ENCODE measurements around the gene TEC.

DNA sequence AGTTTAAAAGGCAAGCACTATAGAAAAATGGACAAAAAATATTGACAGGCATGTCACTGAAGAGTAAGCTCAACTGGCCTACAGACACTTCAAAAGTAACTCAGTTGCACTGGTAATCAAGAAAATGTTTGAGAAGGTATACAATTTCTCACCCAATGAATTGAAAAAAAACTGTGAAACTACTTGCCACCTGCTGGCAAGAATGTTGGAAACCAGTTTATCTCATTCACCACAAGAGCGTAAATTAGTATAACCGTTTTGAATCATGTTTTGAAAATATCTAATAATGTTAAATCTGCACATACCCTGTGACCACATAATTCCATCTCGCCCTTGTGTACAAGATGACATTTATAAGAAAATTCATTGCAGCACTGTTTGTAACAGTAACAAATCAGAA, 167.3 kb downstream of the TEC start:
- TF ChIP-seq, protein P1, sequence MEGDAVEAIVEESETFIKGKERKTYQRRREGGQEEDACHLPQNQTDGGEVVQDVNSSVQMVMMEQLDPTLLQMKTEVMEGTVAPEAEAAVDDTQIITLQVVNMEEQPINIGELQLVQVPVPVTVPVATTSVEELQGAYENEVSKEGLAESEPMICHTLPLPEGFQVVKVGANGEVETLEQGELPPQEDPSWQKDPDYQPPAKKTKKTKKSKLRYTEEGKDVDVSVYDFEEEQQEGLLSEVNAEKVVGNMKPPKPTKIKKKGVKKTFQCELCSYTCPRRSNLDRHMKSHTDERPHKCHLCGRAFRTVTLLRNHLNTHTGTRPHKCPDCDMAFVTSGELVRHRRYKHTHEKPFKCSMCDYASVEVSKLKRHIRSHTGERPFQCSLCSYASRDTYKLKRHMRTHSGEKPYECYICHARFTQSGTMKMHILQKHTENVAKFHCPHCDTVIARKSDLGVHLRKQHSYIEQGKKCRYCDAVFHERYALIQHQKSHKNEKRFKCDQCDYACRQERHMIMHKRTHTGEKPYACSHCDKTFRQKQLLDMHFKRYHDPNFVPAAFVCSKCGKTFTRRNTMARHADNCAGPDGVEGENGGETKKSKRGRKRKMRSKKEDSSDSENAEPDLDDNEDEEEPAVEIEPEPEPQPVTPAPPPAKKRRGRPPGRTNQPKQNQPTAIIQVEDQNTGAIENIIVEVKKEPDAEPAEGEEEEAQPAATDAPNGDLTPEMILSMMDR (IDR thresholded peaks at IDR 0.05 in 2 of 3, conservative IDR thresholded peaks at IDR 0.05 in 1 of 3; ENCODE audit: borderline replicate concordance in 1 of 3, insufficient read depth in 1 of 3, low read depth in 2 of 3, low read length in 2 of 3): peak; percentile 6 to 62 (median 40); a peak in 3 of 6 replicates
- TF ChIP-seq EZH2phosphoT487 (IDR thresholded peaks at IDR 0.05; ENCODE audit: borderline replicate concordance) (no peak), SP1 (IDR thresholded peaks at IDR 0.05; ENCODE audit: low read depth) (no peak), POLR2A (IDR thresholded peaks at IDR 0.05; ENCODE audit: borderline replicate concordance, extremely low read depth, insufficient read depth, insufficient read length) (no peak), POLR2AphosphoS5 (IDR thresholded peaks at IDR 0.05; ENCODE audit: low read depth, low read length) (no peak)
